Omental fat pad (tissue), 4 donors: Measurements from ENCODE around the gene LTB4R2. TPM values are rescaled to one million over a fixed set of nuclear protein-coding genes. Genes with fewer than 3 reads are reported as not detected.

Experiments used
- ATAC-seq: fragments of 150-250 bp; one replicate; pipeline ENCODE4 v1.9.1; 2016; ENCODE audit warnings: mild to moderate bottlenecking, moderate library complexity; ENCODE audit not compliant: low FRiP score
- DNase-seq: peaks from one replicate; pipeline ENCODE4 v3.0.0-alpha.2; 2019; ENCODE audit warnings: low spot score
- CTCF ChIP-seq, 3 donors: fragments of 450-650 bp; IDR thresholded peaks; one replicate each; pipeline ENCODE4 v1.5.1; 2016 to 2017; ENCODE audit warnings: antibody characterized with exemption in 3 of 3, mild to moderate bottlenecking in 3 of 3, moderate library complexity in 2 of 3
- total RNA-seq, 4 donors: library from RNA; depleted of rRNA; stranded (reverse); fragments of >200 nt; gene quantifications; one replicate each; pipeline ENCODE4 v1.1.0, GENCODE V29; 2016

LTB4R2 gene
- total RNA-seq, 4 donors from 2014 or later: 4.7 to 9.0 (median 7.9) TPM

- ATAC-seq (peak; percentile 77), DNase-seq (no peak)
- TF ChIP-seq CTCF (IDR thresholded peaks at IDR 0.05): no peak
Observed at GRCh38 chr14:24264298-24264697, 45.6 kb upstream of the LTB4R2 start.

GRCh38 chr14:24266344-24267244 lies 43.3 kb upstream of the LTB4R2 start:
- DNase-seq (no peak), ATAC-seq (no peak)
- no peak for TF ChIP-seq CTCF (IDR thresholded peaks at IDR 0.05)

GRCh38 chr14:24267516-24267915 lies 42.4 kb upstream of the LTB4R2 start:
- TF ChIP-seq CTCF (IDR thresholded peaks at IDR 0.05): no peak
- DNase-seq: no peak
- no peak for ATAC-seq

GRCh38 chr14:24268225-24268624 lies 41.7 kb upstream of the LTB4R2 start:
- no peak for TF ChIP-seq CTCF (IDR thresholded peaks at IDR 0.05)
- DNase-seq (no peak), ATAC-seq (no peak)

GRCh38 chr14:24269368-24269767 lies 40.6 kb upstream of the LTB4R2 start:
- no peak for DNase-seq

GRCh38 chr14:24269910-24270536 lies 39.9 kb upstream of the LTB4R2 start:
- ATAC-seq: no peak
- no peak for DNase-seq
- no peak for TF ChIP-seq CTCF (IDR thresholded peaks at IDR 0.05)

More at GRCh38 chr14:24269368-24269767, 40.6 kb upstream of the LTB4R2 start:
- no peak for ATAC-seq
- TF ChIP-seq CTCF (IDR thresholded peaks at IDR 0.05): no peak
